ENCODE data around the gene CTXND2.

CTXND2 gene

GRCh38 chr1:150960646-150961045, 73.7 kb downstream of the CTXND2 start:
- DNase-seq (ENCODE audit: low read depth, low spot score): no peak

- no peak for DNase-seq (ENCODE audit: low read depth, low spot score)
Observed at GRCh38 chr1:150961756-150962155, 74.8 kb downstream of the CTXND2 start.
